HEK293 (cell line): Measurements from ENCODE around the gene TPD52L1.

Source experiments
- CTCF ChIA-PET: fragments of 350-600 bp; formaldehyde crosslinking; extraction: SDS; loops from one replicate; lab custom pipeline; 2021; ENCODE audit warnings: antibody characterized with exemption; lab: Yijun Ruan, JAX
- POLR2A ChIA-PET: fragments of 300-600 bp; formaldehyde crosslinking; extraction: SDS; loops from one replicate; lab custom pipeline; 2020; ENCODE audit warnings: antibody characterized with exemption, inconsistent platforms; lab: Yijun Ruan, JAX
- H3K27ac ChIP-seq: fragments of 200-500 bp; sonication (Bioruptor generic); 2 replicates; pipeline ENCODE4 v1.5.1; 2014; ENCODE audit warnings: low read depth, low read length, control low read depth, inconsistent platforms; ENCODE audit errors: extremely low read depth
- H3K36me3 ChIP-seq, 2 experiments: fragments of 200-500 bp in 1 of 2; sonication (Bioruptor generic) in 1 of 2; 1 replicate in 1 of 2; 2 replicates in 1 of 2; pipeline ENCODE4 v1.5.1; 2014 to 2017; ENCODE audit warnings: inconsistent platforms in 2 of 2, low read length in 2 of 2; ENCODE audit not compliant: control insufficient read depth in 2 of 2, insufficient read depth in 1 of 2
- H3K4me1 ChIP-seq: fragments of 200-500 bp; sonication (Bioruptor generic); 2 replicates; pipeline ENCODE4 v1.5.1; 2014; ENCODE audit warnings: mild to moderate bottlenecking, low read length, inconsistent platforms; ENCODE audit not compliant: control insufficient read depth, insufficient read depth
- H3K4me3 ChIP-seq: 2 replicates; pipeline ENCODE4 v1.5.1; 2011; ENCODE audit warnings: low read depth, mild to moderate bottlenecking, control low read depth, low read length, moderate library complexity
- H3K9me3 ChIP-seq: fragments of 200-500 bp; sonication (Bioruptor generic); 2 replicates; pipeline ENCODE4 v1.5.1; 2014; ENCODE audit warnings: low read depth, low read length, inconsistent platforms; ENCODE audit not compliant: control insufficient read depth, insufficient read depth
- KLF17 ChIP-seq: fragments of 450-650 bp; formaldehyde crosslinking; IDR thresholded peaks from 2 replicates; pipeline ENCODE4 v1.5.1; 2016; ENCODE audit warnings: missing biosample characterization, missing genetic modification characterization
- KLF7 ChIP-seq: fragments of 450-650 bp; formaldehyde crosslinking; IDR thresholded peaks from 2 replicates; pipeline ENCODE4 v1.5.1; 2016; ENCODE audit warnings: missing biosample characterization, missing genetic modification characterization, borderline replicate concordance
- PRDM4 ChIP-seq: fragments of 450-650 bp; formaldehyde crosslinking; IDR thresholded peaks from 2 replicates; pipeline ENCODE4 v1.5.1; 2017; ENCODE audit warnings: missing biosample characterization, missing genetic modification characterization
- PRDM6 ChIP-seq: fragments of 450-650 bp; formaldehyde crosslinking; IDR thresholded peaks from 2 replicates; pipeline ENCODE4 v1.5.1; 2017; ENCODE audit warnings: missing biosample characterization, missing genetic modification characterization
- REST ChIP-seq: fragments of 450-650 bp; formaldehyde crosslinking; IDR thresholded peaks from 2 replicates; pipeline ENCODE4 v1.5.1; 2016; ENCODE audit warnings: missing biosample characterization, missing genetic modification characterization
- SP7 ChIP-seq: fragments of 450-650 bp; formaldehyde crosslinking; IDR thresholded peaks from 2 replicates; pipeline ENCODE4 v1.5.1; 2016; ENCODE audit warnings: missing biosample characterization, missing genetic modification characterization
- TCF7L2 ChIP-seq: IDR thresholded peaks from 2 replicates; pipeline ENCODE4 v1.6.1; 2011; ENCODE audit warnings: low read depth, mild to moderate bottlenecking, inconsistent platforms, low read length, moderate library complexity, borderline replicate concordance
- TRIM28 ChIP-seq: IDR thresholded peaks from 2 replicates; pipeline ENCODE4 v1.6.1; 2011; ENCODE audit warnings: low read length, control low read depth, borderline replicate concordance
- ZBTB20 ChIP-seq: fragments of 450-650 bp; formaldehyde crosslinking; IDR thresholded peaks from 2 replicates; pipeline ENCODE4 v1.5.1; 2016; ENCODE audit warnings: missing biosample characterization, missing genetic modification characterization
- ZNF112 ChIP-seq: fragments of 450-650 bp; formaldehyde crosslinking; IDR thresholded peaks from 2 replicates; pipeline ENCODE4 v1.5.0; 2017; ENCODE audit warnings: missing biosample characterization, missing genetic modification characterization
- ZNF157 ChIP-seq: fragments of 450-650 bp; formaldehyde crosslinking; IDR thresholded peaks from 2 replicates; pipeline ENCODE4 v1.5.1; 2016; ENCODE audit warnings: missing biosample characterization, missing genetic modification characterization
- ZNF175 ChIP-seq: fragments of 450-650 bp; formaldehyde crosslinking; IDR thresholded peaks from 2 replicates; pipeline ENCODE4 v1.5.1; 2016; ENCODE audit warnings: missing biosample characterization, missing genetic modification characterization
- ZNF335 ChIP-seq: fragments of 450-650 bp; formaldehyde crosslinking; conservative IDR thresholded peaks from 2 replicates; pipeline ENCODE4 v1.5.1; 2016; ENCODE audit warnings: missing biosample characterization, missing genetic modification characterization
- ZNF585B ChIP-seq: fragments of 450-650 bp; formaldehyde crosslinking; IDR thresholded peaks from 2 replicates; pipeline ENCODE4 v1.5.1; 2016; ENCODE audit warnings: missing biosample characterization, missing genetic modification characterization
- ZNF600 ChIP-seq: fragments of 450-650 bp; formaldehyde crosslinking; IDR thresholded peaks from 2 replicates; pipeline ENCODE4 v1.5.1; 2016; ENCODE audit warnings: missing biosample characterization, missing genetic modification characterization
- ZNF626 ChIP-seq: fragments of 450-650 bp; sonication (Bioruptor Pico); formaldehyde crosslinking; IDR thresholded peaks from 2 replicates; pipeline ENCODE4 v1.5.1; 2018; ENCODE audit warnings: missing biosample characterization, missing genetic modification characterization, inconsistent platforms
- ZNF792 ChIP-seq: fragments of 450-650 bp; formaldehyde crosslinking; IDR thresholded peaks from 2 replicates; pipeline ENCODE4 v1.5.1; 2016; ENCODE audit warnings: missing biosample characterization, missing genetic modification characterization

TPD52L1 gene

GRCh38 chr6:125231133-125231532, 77.6 kb downstream of the TPD52L1 start:
- Histone ChIP-seq H3K4me3 (no peak overlapping the region), H3K27ac (no peak overlapping the region), H3K9me3 (no peaks in the 10 kb centered on the region), H3K36me3 (no peaks in the 10 kb centered on the region), H3K4me1 (peaks cover 6% of the 10 kb centered on the region; the same call in 1 of the 2 replicates)
- TF ChIP-seq ZNF175 (tag by site-specific recombination) = no peak
- no peak for TF ChIP-seq ZNF585B
- 0 out of 2 replicates have a peak, but pooled peaks have one; percentile 12 for TF ChIP-seq PRDM4 (tag by site-specific recombination)
- TF ChIP-seq REST (tag by site-specific recombination) = no peak
- TF ChIP-seq KLF7 (tag by site-specific recombination) = no peak
- no peak for TF ChIP-seq ZNF157 (tag by site-specific recombination)
- no peak for TF ChIP-seq PRDM6
- TF ChIP-seq TCF7L2 = no peak
- TF ChIP-seq SP7 = no peak
- TF ChIP-seq ZBTB20 (tag by site-specific recombination) = no peak
- 0 out of 2 replicates have a peak, but pooled peaks have one; percentile 56 for TF ChIP-seq KLF17 (tag by site-specific recombination)
- TF ChIP-seq ZNF792 (tag by site-specific recombination) = no peak
- CTCF ChIA-PET = no interaction called here
- POLR2A ChIA-PET = no interaction called here

GRCh38 chr6:125231574-125232343, 78.2 kb downstream of the TPD52L1 start:
- CTCF ChIA-PET = no interaction called here
- H3K9me3 ChIP-seq = no peaks in the 10 kb centered on the region
- H3K4me3 ChIP-seq = no peak overlapping the region
- no peaks in the 10 kb centered on the region for H3K36me3 ChIP-seq
- peaks cover 6% of the 10 kb centered on the region; the same call in 1 of the 2 replicates for H3K4me1 ChIP-seq
- POLR2A ChIA-PET = no interaction called here
- no peak overlapping the region for H3K27ac ChIP-seq
- TF ChIP-seq ZNF626 (tag by site-specific recombination) = no peak
- no peak for TF ChIP-seq ZNF112
- TF ChIP-seq ZNF600 (tag by site-specific recombination) = 0 out of 2 replicates have a peak, but pooled peaks have one; percentile 36
- TF ChIP-seq TRIM28 = peak; percentile 96
- peak; percentile 29; the same call in 1 of the 2 replicates for TF ChIP-seq ZNF335 (tag by site-specific recombination)
- TF ChIP-seq PRDM4 (tag by site-specific recombination) = 0 out of 2 replicates have a peak, but pooled peaks have one; percentile 4
